ENCODE measurements around the gene TFF2. TPM values are rescaled to one million over a fixed set of nuclear protein-coding genes. Genes with fewer than 3 reads are reported as not detected.

TFF2 gene
- total RNA-seq, 4 donors from 2014 or later, result not detected

DNA sequence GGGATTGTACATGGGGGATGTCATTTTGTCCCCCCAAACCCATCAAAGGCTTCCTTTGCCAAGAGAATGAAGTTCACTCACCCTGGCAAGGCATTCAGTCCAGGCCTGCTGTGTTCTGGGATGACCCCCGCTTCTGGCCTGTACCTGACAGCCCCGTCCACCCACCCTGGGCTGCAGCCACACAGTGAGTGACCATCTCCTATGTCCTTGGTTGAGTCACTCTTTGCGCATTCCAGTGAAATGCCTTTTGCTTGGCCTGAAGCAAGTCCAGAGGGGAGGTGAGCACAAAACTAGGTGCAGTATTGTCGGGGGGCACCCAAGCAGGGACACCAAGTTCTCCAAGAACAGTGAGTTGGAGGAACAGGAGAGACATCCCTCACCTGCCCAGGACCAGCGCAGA is 34.8 kb upstream of the TFF2 start:
- DNase-seq (no peak), ATAC-seq (no peak)
- no peaks in the 10 kb centered on the region for H3K4me1 ChIP-seq
- peaks cover 0 to 7% (median 5%) of the 10 kb centered on the region in 3 donors for H3K27me3 ChIP-seq
- H3K36me3 ChIP-seq, result no peaks in the 10 kb centered on the region
- TF ChIP-seq POLR2A (IDR thresholded peaks at IDR 0.05), result no peak
- TF ChIP-seq, protein P1, sequence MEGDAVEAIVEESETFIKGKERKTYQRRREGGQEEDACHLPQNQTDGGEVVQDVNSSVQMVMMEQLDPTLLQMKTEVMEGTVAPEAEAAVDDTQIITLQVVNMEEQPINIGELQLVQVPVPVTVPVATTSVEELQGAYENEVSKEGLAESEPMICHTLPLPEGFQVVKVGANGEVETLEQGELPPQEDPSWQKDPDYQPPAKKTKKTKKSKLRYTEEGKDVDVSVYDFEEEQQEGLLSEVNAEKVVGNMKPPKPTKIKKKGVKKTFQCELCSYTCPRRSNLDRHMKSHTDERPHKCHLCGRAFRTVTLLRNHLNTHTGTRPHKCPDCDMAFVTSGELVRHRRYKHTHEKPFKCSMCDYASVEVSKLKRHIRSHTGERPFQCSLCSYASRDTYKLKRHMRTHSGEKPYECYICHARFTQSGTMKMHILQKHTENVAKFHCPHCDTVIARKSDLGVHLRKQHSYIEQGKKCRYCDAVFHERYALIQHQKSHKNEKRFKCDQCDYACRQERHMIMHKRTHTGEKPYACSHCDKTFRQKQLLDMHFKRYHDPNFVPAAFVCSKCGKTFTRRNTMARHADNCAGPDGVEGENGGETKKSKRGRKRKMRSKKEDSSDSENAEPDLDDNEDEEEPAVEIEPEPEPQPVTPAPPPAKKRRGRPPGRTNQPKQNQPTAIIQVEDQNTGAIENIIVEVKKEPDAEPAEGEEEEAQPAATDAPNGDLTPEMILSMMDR (IDR thresholded peaks at IDR 0.05 in 4 of 5, conservative IDR thresholded peaks at IDR 0.05 in 1 of 5), result no peak
- intact Hi-C loops (cut with DNase I; ENCODE audit: low total_unique reads), result no loop called here
- H3K27ac ChIP-seq, result no peak overlapping the region
- no peaks in the 10 kb centered on the region for H3K9me3 ChIP-seq
- in situ Hi-C loops (cut with MboI; ENCODE audit: low sequenced_read_pairs in 4 of 4), result no loop called here
- H3K4me3 ChIP-seq, result no peak overlapping the region

DNA sequence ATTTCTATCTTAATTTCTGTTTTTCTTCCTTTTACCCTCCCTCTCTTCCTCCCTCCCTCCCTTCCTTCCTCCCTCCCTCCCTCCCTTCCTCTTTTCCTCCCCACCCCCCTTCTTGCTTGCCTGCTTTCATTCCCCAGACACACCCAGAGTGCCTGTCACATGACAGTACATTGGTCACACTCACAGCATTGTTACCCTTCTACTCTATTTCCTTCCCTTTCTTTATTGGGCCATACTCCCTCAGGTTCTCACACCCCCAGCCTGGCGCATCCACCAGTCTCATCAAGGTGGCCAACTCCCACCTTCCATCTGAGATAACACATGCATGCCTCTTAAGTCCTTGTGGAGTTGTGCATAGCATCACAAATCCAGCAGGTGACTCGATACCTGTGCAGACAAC is 34.2 kb upstream of the TFF2 start:
- Histone ChIP-seq H3K27ac (no peak overlapping the region), H3K36me3 (no peaks in the 10 kb centered on the region), H3K4me3 (no peak overlapping the region), H3K9me3 (no peaks in the 10 kb centered on the region), H3K4me1 (no peaks in the 10 kb centered on the region), H3K27me3 (peaks cover 0 to 7% (median 5%) of the 10 kb centered on the region in 3 donors)
- in situ Hi-C loops (cut with MboI; ENCODE audit: low sequenced_read_pairs in 4 of 4) (no loop called here), intact Hi-C loops (cut with DNase I; ENCODE audit: low total_unique reads) (no loop called here)
- DNase-seq, result no peak
- no peak for TF ChIP-seq POLR2A (IDR thresholded peaks at IDR 0.05)
- TF ChIP-seq, protein P1 (IDR thresholded peaks at IDR 0.05 in 4 of 5, conservative IDR thresholded peaks at IDR 0.05 in 1 of 5), result no peak
- ATAC-seq, result no peak

- TF ChIP-seq POLR2A (IDR thresholded peaks at IDR 0.05), result no peak
- TF ChIP-seq, protein P1 (IDR thresholded peaks at IDR 0.05 in 4 of 5, conservative IDR thresholded peaks at IDR 0.05 in 1 of 5), result no peak
- Histone ChIP-seq H3K4me3 (no peak overlapping the region), H3K36me3 (no peaks in the 10 kb centered on the region), H3K27ac (no peak overlapping the region), H3K27me3 (peaks cover 0 to 7% (median 3%) of the 10 kb centered on the region in 3 donors), H3K9me3 (no peaks in the 10 kb centered on the region), H3K4me1 (no peaks in the 10 kb centered on the region)
- in situ Hi-C loops (cut with MboI; ENCODE audit: low sequenced_read_pairs in 4 of 4), result no loop called here
- intact Hi-C loops (cut with DNase I; ENCODE audit: low total_unique reads), result no loop called here
- ATAC-seq (no peak), DNase-seq (no peak)
Measured at GRCh38 chr21:42384156-42384945, 33.6 kb upstream of the TFF2 start.

- ATAC-seq, result no peak
- DNase-seq, result no peak
- Histone ChIP-seq H3K9me3 (no peaks in the 10 kb centered on the region), H3K4me3 (no peak overlapping the region), H3K36me3 (no peaks in the 10 kb centered on the region), H3K4me1 (no peaks in the 10 kb centered on the region), H3K27me3 (peaks cover 0 to 4% (median 3%) of the 10 kb centered on the region in 3 donors), H3K27ac (no peak overlapping the region)
- intact Hi-C loops (cut with DNase I; ENCODE audit: low total_unique reads) (no loop called here), in situ Hi-C loops (cut with MboI; ENCODE audit: low sequenced_read_pairs in 4 of 4) (no loop called here)
- TF ChIP-seq POLR2A (IDR thresholded peaks at IDR 0.05), result no peak
- TF ChIP-seq, protein P1 (IDR thresholded peaks at IDR 0.05 in 4 of 5, conservative IDR thresholded peaks at IDR 0.05 in 1 of 5), result no peak
Measured at GRCh38 chr21:42383331-42383730, 32.5 kb upstream of the TFF2 start.

Measured in gastrocnemius medialis (tissue), 4 donors.